H1 (cell line): ENCODE data around the gene DCBLD2. TPM values are rescaled to one million over a fixed set of nuclear protein-coding genes. Genes with fewer than 3 reads are reported as not detected.

Experiments
- CTCF ChIA-PET: fragments of 300-600 bp; sonication (Branson Sonifier 250); formaldehyde crosslinking; loops from one replicate; lab custom pipeline; 2021; ENCODE audit not compliant: partially characterized antibody; lab: Charles Lee
- POLR2A ChIA-PET: fragments of 300-600 bp; sonication (Branson Sonifier 250); formaldehyde crosslinking; loops from one replicate; lab custom pipeline; 2021; ENCODE audit warnings: inconsistent platforms; ENCODE audit not compliant: partially characterized antibody; lab: Charles Lee
- DNase-seq, 2 experiments: peaks; one replicate each; pipeline versions ENCODE4 v3.0.0 to v3.0.0-alpha.2; 2010 to 2022; ENCODE audit warnings: low spot score in 2 of 2, low read depth in 1 of 2, mixed read lengths in 1 of 2
- FAIRE-seq: peaks from 2 replicates; lab custom pipeline; 2011; peaks lifted over from hg19 to GRCh38; lab: Jason Lieb, UNC
- H2AFZ ChIP-seq: 2 replicates; pipeline ENCODE4 v1.8.1; 2012; ENCODE audit warnings: low read length, inconsistent platforms
- H2AK5ac ChIP-seq: 2 replicates; pipeline ENCODE4 v1.6.1; 2013; ENCODE audit warnings: low read depth, low read length
- H2BK120ac ChIP-seq: replicated peaks from 2 replicates; pipeline ENCODE3; 2013; ENCODE audit warnings: low read depth, low read length, inconsistent platforms
- H2BK12ac ChIP-seq: 2 replicates; pipeline ENCODE4 v1.6.1; 2013; ENCODE audit warnings: low read depth, low read length
- H2BK15ac ChIP-seq: 2 replicates; pipeline ENCODE4 v1.6.1; 2013; ENCODE audit warnings: low read length
- H2BK20ac ChIP-seq: 2 replicates; pipeline ENCODE4 v1.6.1; 2013; ENCODE audit warnings: low read length
- H2BK5ac ChIP-seq: 2 replicates; pipeline ENCODE4 v1.6.1; 2013; ENCODE audit warnings: low read depth, low read length
- H3K14ac ChIP-seq: 2 replicates; pipeline ENCODE4 v1.6.1; 2013; ENCODE audit warnings: inconsistent platforms; ENCODE audit not compliant: insufficient read length
- H3K18ac ChIP-seq: 2 replicates; pipeline ENCODE4 v1.6.1; 2013; ENCODE audit warnings: low read length; ENCODE audit errors: extremely low read depth
- H3K23ac ChIP-seq: 2 replicates; pipeline ENCODE4 v1.6.1; 2013; ENCODE audit warnings: inconsistent platforms; ENCODE audit not compliant: insufficient read length
- H3K23me2 ChIP-seq: 2 replicates; pipeline ENCODE4 v1.6.1; 2013; ENCODE audit warnings: low read depth, low read length
- H3K27ac ChIP-seq: 2 replicates; pipeline ENCODE4 v1.6.1; 2011; ENCODE audit warnings: low read depth, low read length, inconsistent platforms
- H3K27me3 ChIP-seq, 4 experiments: replicated peaks in 1 of 4; 1 replicate in 1 of 4; 2 replicates in 3 of 4; pipeline versions ENCODE4 v1.6.1 to v1.8.1; 2011 to 2013; ENCODE audit warnings: low read length in 3 of 4, mild to moderate bottlenecking in 3 of 4, inconsistent platforms in 2 of 4, mixed read lengths in 2 of 4, moderate library complexity in 1 of 4; ENCODE audit not compliant: control insufficient read depth in 3 of 4, insufficient read depth in 3 of 4; ENCODE audit errors: extremely low read depth in 1 of 4
- H3K36me3 ChIP-seq, 4 experiments: 2 replicates each; pipeline versions ENCODE4 v1.6.1 to v1.8.1; 2011 to 2013; ENCODE audit warnings: mild to moderate bottlenecking in 4 of 4, low read length in 3 of 4, moderate library complexity in 2 of 4, control low read depth in 1 of 4, inconsistent platforms in 1 of 4; ENCODE audit not compliant: insufficient read depth in 4 of 4, control insufficient read depth in 2 of 4
- H3K4ac ChIP-seq: replicated peaks from 2 replicates; pipeline ENCODE3; 2013; ENCODE audit warnings: low read length, low read depth, mixed read lengths, inconsistent platforms; ENCODE audit not compliant: insufficient read length
- H3K4me1 ChIP-seq, 4 experiments: replicated peaks in 1 of 4; 1 replicate in 1 of 4; 2 replicates in 3 of 4; pipeline versions ENCODE4 v1.6.1 to v1.8.1; 2011 to 2013; ENCODE audit warnings: low read length in 3 of 4, inconsistent platforms in 2 of 4, mixed read lengths in 1 of 4; ENCODE audit not compliant: insufficient read depth in 4 of 4, control insufficient read depth in 3 of 4
- H3K4me2 ChIP-seq, 2 experiments: 2 replicates each; pipeline versions ENCODE4 v1.6.1 to v1.8.1; 2011 to 2013; ENCODE audit warnings: low read depth in 2 of 2, low read length in 2 of 2, control low read depth in 1 of 2, inconsistent platforms in 1 of 2, mild to moderate bottlenecking in 1 of 2; ENCODE audit not compliant: insufficient read depth in 1 of 2
- H3K4me3 ChIP-seq, 4 experiments: fragments of 200-600, 300-600 bp in 1 of 4; sonication (generic), shearing (Covaris generic), sonication (Bioruptor Twin) in 1 of 4; 2 replicates each; pipeline versions ENCODE4 v1.5.1 to v1.8.1; 2011 to 2016; ENCODE audit warnings: low read length in 4 of 4, low read depth in 3 of 4, control low read depth in 2 of 4, inconsistent platforms in 2 of 4, mild to moderate bottlenecking in 2 of 4, mixed read lengths in 1 of 4, moderate library complexity in 1 of 4; ENCODE audit not compliant: insufficient read depth in 2 of 4; ENCODE audit errors: extremely low read depth in 1 of 4
- H3K56ac ChIP-seq: replicated peaks from 2 replicates; pipeline ENCODE3; 2013; ENCODE audit warnings: low read depth, mild to moderate bottlenecking, mixed read lengths, low read length, inconsistent platforms; ENCODE audit not compliant: insufficient read length
- H3K79me1 ChIP-seq: 2 replicates; pipeline ENCODE4 v1.6.1; 2013; ENCODE audit warnings: low read depth, low read length, control low read depth
- H3K79me2 ChIP-seq, 2 experiments: 2 replicates each; pipeline versions ENCODE4 v1.6.1 to v1.8.1; 2012 to 2013; ENCODE audit warnings: low read length in 2 of 2, mild to moderate bottlenecking in 2 of 2, inconsistent platforms in 1 of 2; ENCODE audit not compliant: insufficient read depth in 2 of 2, control insufficient read depth in 1 of 2
- H3K9ac ChIP-seq, 4 experiments: replicated peaks in 1 of 4; 1 replicate in 1 of 4; 2 replicates in 3 of 4; pipeline versions ENCODE4 v1.6.1 to v1.8.1; 2011 to 2013; ENCODE audit warnings: low read depth in 3 of 4, low read length in 3 of 4, control low read depth in 2 of 4, mild to moderate bottlenecking in 2 of 4, moderate library complexity in 2 of 4, inconsistent platforms in 1 of 4; ENCODE audit errors: extremely low read depth in 1 of 4
- H3K9me3 ChIP-seq, 2 experiments: 2 replicates each; pipeline versions ENCODE4 v1.6.1 to v1.8.1; 2012 to 2013; ENCODE audit warnings: mild to moderate bottlenecking in 2 of 2, moderate library complexity in 2 of 2, control low read depth in 1 of 2, inconsistent platforms in 1 of 2, low read depth in 1 of 2, low read length in 1 of 2, mixed read lengths in 1 of 2; ENCODE audit not compliant: insufficient read depth in 2 of 2
- H4K20me1 ChIP-seq, 2 experiments: replicated peaks in 1 of 2; 2 replicates each; pipeline versions ENCODE3 to v1.8.1; 2011 to 2013; ENCODE audit warnings: inconsistent platforms in 2 of 2, low read length in 2 of 2, mild to moderate bottlenecking in 1 of 2; ENCODE audit not compliant: insufficient read depth in 2 of 2, control insufficient read depth in 1 of 2
- H4K5ac ChIP-seq: 2 replicates; pipeline ENCODE4 v1.6.1; 2013; ENCODE audit warnings: low read length, low read depth, mixed read lengths, inconsistent platforms; ENCODE audit not compliant: insufficient read length
- H4K8ac ChIP-seq: 2 replicates; pipeline ENCODE4 v1.8.0; 2013; ENCODE audit warnings: mild to moderate bottlenecking, moderate library complexity, low read length, inconsistent platforms; ENCODE audit not compliant: insufficient read depth; ENCODE audit errors: extremely low read depth
- H4K91ac ChIP-seq: replicated peaks from 2 replicates; pipeline ENCODE3; 2013; ENCODE audit warnings: low read length, mixed read lengths, inconsistent platforms; ENCODE audit not compliant: insufficient read length
- ASH2L ChIP-seq: fragments of 200-600, 300-600 bp; sonication (generic); IDR thresholded peaks from one replicate; pipeline ENCODE4 v1.7.1; 2017; ENCODE audit warnings: low read length
- BCL11A ChIP-seq, 2 experiments: IDR thresholded peaks; one replicate each; pipeline ENCODE4 v1.6.1; 2011; ENCODE audit warnings: low read depth in 2 of 2, low read length in 2 of 2, mild to moderate bottlenecking in 2 of 2
- EGR1 ChIP-seq: IDR thresholded peaks from 2 replicates; pipeline ENCODE4 v1.6.1; 2011; ENCODE audit warnings: low read depth, low read length, borderline replicate concordance
- KDM1A ChIP-seq: fragments of 200-600, 300-600 bp; sonication (generic); IDR thresholded peaks from 2 replicates; pipeline ENCODE4 v1.7.1; 2016; ENCODE audit warnings: mild to moderate bottlenecking, low read length, borderline replicate concordance
- SIRT6 ChIP-seq: IDR thresholded peaks from one replicate; pipeline ENCODE4 v1.7.1; 2012; ENCODE audit warnings: low read length, inconsistent platforms
- WGBS, 2 experiments: shearing (Covaris generic) in 1 of 2; methylation state at CpG; one replicate each; pipeline versions ENCODE4 v1.1.6 to v1.1.7; 2013 to 2015; ENCODE audit warnings: low lambda C conversion rate in 2 of 2, mixed read lengths in 2 of 2, inconsistent platforms in 1 of 2, low coverage in 1 of 2, missing lambda C conversion rate in 1 of 2; ENCODE audit not compliant: insufficient replicate concordance in 2 of 2, insufficient coverage in 1 of 2, insufficient read length in 1 of 2; ENCODE audit errors: extremely low coverage in 1 of 2, missing lambda C conversion rate in 1 of 2; 5-methylcytosine and 5-hydroxymethylcytosine counted together
- polyA plus RNA-seq, 7 experiments: library from polyadenylated mRNA; depleted of rRNA in 3 of 7; stranded (reverse) in 5 of 7; unstranded in 2 of 7; fragments of >200 nt in 5 of 7; fragments of 200-250 nt in 2 of 7; gene quantifications; 1 replicate in 5 of 7; 2 replicates in 1 of 7; 4 replicates in 1 of 7; pipeline versions ENCODE4 v1.2.1 to v1.2.3, GENCODE V29; 2011 to 2013; ENCODE audit warnings: missing spikeins in 2 of 7, mixed read lengths in 2 of 7
- total RNA-seq: library from RNA; stranded (reverse); fragmentation: NEBNext Ultra II Directional; extraction: Animal tissue kit (Norgen Biotek cat#: 25700); gene quantifications from 2 replicates; pipeline ENCODE4 v1.2.1, GENCODE V29; 2021
- TF ChIP-seq, protein P1 (sequence below): IDR thresholded peaks from 2 replicates; pipeline ENCODE4 v1.6.1; 2011; ENCODE audit warnings: low read depth, mild to moderate bottlenecking, low read length; ENCODE audit not compliant: insufficient read depth

DCBLD2 gene
- total and polyA plus RNA-seq, 2 of the 8 experiments (the other 6 are each of a cell fraction or from before 2014, with no cell fraction given) = 19.6 to 63.8 TPM

DNA sequence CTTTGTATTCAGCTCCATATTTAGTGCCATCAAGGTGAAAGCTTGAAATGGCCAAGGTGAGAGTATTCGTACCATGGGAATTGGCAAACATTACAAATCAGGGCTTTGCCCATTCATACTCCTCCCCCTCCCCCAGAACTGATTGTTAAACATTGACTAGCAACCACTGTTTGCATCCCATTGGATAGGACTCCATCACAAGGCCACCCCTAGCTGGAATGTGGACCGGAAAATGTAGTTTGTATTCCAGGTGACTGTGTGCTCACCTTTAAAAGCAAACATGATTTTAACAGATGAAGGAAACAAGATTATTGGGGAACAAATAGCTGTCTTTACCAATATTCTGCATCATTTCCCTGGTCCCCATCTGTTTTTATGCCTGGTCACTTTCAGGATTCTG lies 124.2 kb downstream of the DCBLD2 start:
- H3K4ac ChIP-seq = no peak overlapping the region
- H3K9ac ChIP-seq = no peak overlapping the region
- H3K23me2 ChIP-seq = no peaks in the 10 kb centered on the region
- H3K4me3 ChIP-seq = no peak overlapping the region
- H3K79me2 ChIP-seq = no peaks in the 10 kb centered on the region
- no peak overlapping the region for H2BK15ac ChIP-seq
- 82% methylated on average over 2 of the region's 2 CpGs; no CpG with 5 or more reads in 1 of the 2 experiments for WGBS, 2 experiments
- H3K18ac ChIP-seq = no peak overlapping the region
- H2BK5ac ChIP-seq = no peak overlapping the region
- no peaks in the 10 kb centered on the region for H3K4me1 ChIP-seq
- H3K9me3 ChIP-seq = no peaks in the 10 kb centered on the region
- DNase-seq = no peak
- H2AK5ac ChIP-seq = no peak overlapping the region
- H3K4me2 ChIP-seq = no peak overlapping the region
- no peak overlapping the region for H4K8ac ChIP-seq
- CTCF ChIA-PET = interaction anchor here (1.0 to 1.5 kb wide), 5 partner anchors 14 to 409 kb away, joined by 3 read pairs; no protein-coding TSS in a partner anchor
- H4K91ac ChIP-seq = no peak overlapping the region
- TF ChIP-seq BCL11A (IDR thresholded peaks at IDR 0.05; ENCODE audit: low read depth in 2 of 2, low read length in 2 of 2) = no peak
- TF ChIP-seq, protein P1, sequence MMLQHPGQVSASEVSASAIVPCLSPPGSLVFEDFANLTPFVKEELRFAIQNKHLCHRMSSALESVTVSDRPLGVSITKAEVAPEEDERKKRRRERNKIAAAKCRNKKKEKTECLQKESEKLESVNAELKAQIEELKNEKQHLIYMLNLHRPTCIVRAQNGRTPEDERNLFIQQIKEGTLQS = no peak
- TF ChIP-seq KDM1A = no peak
- TF ChIP-seq EGR1 = no peak
- TF ChIP-seq ASH2L = no peak
- no peak for TF ChIP-seq SIRT6
- TF ChIP-seq, all 59 proteins: peak for 0
- Histone ChIP-seq H3K23ac (no peak overlapping the region), H3K36me3 (no peaks in the 10 kb centered on the region; a peak in 1 of 8 replicates), H4K20me1 (no peaks in the 10 kb centered on the region), H2BK12ac (no peak overlapping the region), H3K14ac (no peak overlapping the region), H2AFZ (no peak overlapping the region), H2BK20ac (no peak overlapping the region), H4K5ac (no peak overlapping the region), H2BK120ac (no peak overlapping the region), H3K56ac (no peak overlapping the region), H3K79me1 (no peaks in the 10 kb centered on the region), H3K27ac (no peak overlapping the region), H3K27me3 (no peaks in the 10 kb centered on the region)
- no peak for FAIRE-seq
- POLR2A ChIA-PET = no interaction called here
